K562 treated with DMSO at 1 percent for 24 hours (cell line): ENCODE data around the gene TAAR5. TPM values are rescaled to one million over a fixed set of nuclear protein-coding genes. Genes with fewer than 3 reads are reported as not detected.

Source experiments
- total RNA-seq: library from RNA; unstranded; fragments of 300-600 nt; gene quantifications from 2 replicates; pipeline ENCODE4 v1.2.3, GENCODE V29; 2022; ENCODE audit warnings: low read depth; ENCODE audit not compliant: insufficient read depth

TAAR5 gene, protein sequence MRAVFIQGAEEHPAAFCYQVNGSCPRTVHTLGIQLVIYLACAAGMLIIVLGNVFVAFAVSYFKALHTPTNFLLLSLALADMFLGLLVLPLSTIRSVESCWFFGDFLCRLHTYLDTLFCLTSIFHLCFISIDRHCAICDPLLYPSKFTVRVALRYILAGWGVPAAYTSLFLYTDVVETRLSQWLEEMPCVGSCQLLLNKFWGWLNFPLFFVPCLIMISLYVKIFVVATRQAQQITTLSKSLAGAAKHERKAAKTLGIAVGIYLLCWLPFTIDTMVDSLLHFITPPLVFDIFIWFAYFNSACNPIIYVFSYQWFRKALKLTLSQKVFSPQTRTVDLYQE
- not detected in 2 replicates for total RNA-seq

DNA sequence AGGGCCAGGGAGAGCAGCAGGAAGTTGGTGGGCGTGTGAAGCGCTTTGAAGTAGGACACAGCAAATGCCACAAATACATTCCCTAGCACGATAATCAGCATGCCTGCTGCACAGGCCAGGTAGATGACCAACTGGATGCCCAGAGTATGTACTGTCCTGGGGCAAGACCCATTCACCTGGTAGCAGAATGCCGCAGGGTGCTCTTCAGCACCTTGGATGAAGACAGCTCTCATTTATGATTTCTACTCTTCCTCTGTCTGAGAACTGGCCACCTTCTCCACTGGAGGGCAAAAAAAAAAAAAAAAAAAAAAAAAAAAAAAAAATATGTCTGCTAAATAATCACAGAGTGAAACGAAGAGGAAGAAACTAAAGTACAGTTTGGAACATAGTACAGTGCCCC lies at the start of gene TAAR5:
Gene TAAR5, minus strand, starts transcription at position 288 of the 400 bp plus-strand sequence. Its CDS starts 55 bp downstream, at position 233.

GRCh38 chr6:132624175-132624574 lies 34.6 kb upstream of the TAAR5 start, which contains the start of gene TAAR2:
TSS of gene TAAR2 (minus strand) at chr6:132624275. CDS start at chr6:132624275, 0 bp downstream.

DNA sequence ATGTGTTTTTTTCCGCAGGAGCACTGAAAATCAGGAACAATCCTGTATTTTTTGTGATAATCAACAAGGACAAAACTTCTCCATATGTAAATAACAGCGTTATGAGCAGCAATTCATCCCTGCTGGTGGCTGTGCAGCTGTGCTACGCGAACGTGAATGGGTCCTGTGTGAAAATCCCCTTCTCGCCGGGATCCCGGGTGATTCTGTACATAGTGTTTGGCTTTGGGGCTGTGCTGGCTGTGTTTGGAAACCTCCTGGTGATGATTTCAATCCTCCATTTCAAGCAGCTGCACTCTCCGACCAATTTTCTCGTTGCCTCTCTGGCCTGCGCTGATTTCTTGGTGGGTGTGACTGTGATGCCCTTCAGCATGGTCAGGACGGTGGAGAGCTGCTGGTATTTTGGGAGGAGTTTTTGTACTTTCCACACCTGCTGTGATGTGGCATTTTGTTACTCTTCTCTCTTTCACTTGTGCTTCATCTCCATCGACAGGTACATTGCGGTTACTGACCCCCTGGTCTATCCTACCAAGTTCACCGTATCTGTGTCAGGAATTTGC lies 19.2 kb downstream of the TAAR5 start, which contains the start of gene TAAR6:
Gene TAAR6, plus strand, starts transcription at position 102 of the 557 bp plus-strand sequence. Its CDS starts 0 bp downstream, at position 102.

GRCh38 chr6:132552372-132552771 lies 37.2 kb downstream of the TAAR5 start, which contains the start of gene TAAR8:
TSS of gene TAAR8 (plus strand) at chr6:132552672. CDS start at chr6:132552693, 21 bp downstream.

Other genes with a start within 250 kb of the TAAR5 start
- gene MOXD1, start 188.3 kb downstream of the TAAR5 start, total RNA-seq = not detected in 2 replicates
- gene STX7, start 76.6 kb downstream of the TAAR5 start, total RNA-seq = 19.6 and 20.1 TPM in 2 replicates
- gene TAAR9, start 51.5 kb downstream of the TAAR5 start, total RNA-seq = not detected in 2 replicates
- gene TAAR8, start 37.1 kb downstream of the TAAR5 start, total RNA-seq = not detected in 2 replicates
- not detected in 2 replicates for gene TAAR6, start 19.4 kb downstream of the TAAR5 start, total RNA-seq
- not detected in 2 replicates for gene TAAR2, start 34.5 kb upstream of the TAAR5 start, total RNA-seq
- not detected in 2 replicates for gene TAAR1, start 69.4 kb upstream of the TAAR5 start, total RNA-seq
- gene VNN1, start 124.3 kb upstream of the TAAR5 start, total RNA-seq = not detected in 2 replicates
- gene VNN2, start 168.2 kb upstream of the TAAR5 start, total RNA-seq = 0.45 and 1.9 TPM in 2 replicates
- gene SLC18B1, start 208.9 kb upstream of the TAAR5 start, total RNA-seq = 9.5 and 11.7 TPM in 2 replicates
- 5,388 and 5,658 TPM in 2 replicates for gene RPS12, start 224.8 kb upstream of the TAAR5 start, total RNA-seq